Stomach (tissue), 4 donors: ENCODE data around the gene CLIP2.

Experiments used
- CTCF ChIP-seq, 7 experiments: fragments of 450-650 bp in 4 of 7; fragments of 200-600 bp in 3 of 7; sonication (generic) in 3 of 7; IDR thresholded peaks; one replicate each; pipeline ENCODE4 v1.5.1; 2016 to 2019; ENCODE audit warnings: antibody characterized with exemption in 7 of 7, control low read depth in 2 of 7, mild to moderate bottlenecking in 1 of 7
- EP300 ChIP-seq: sonication (generic); formaldehyde crosslinking; IDR thresholded peaks from one replicate; pipeline ENCODE4 v1.6.1; 2017; ENCODE audit warnings: antibody characterized with exemption
- POLR2A ChIP-seq, 4 donors: fragments of 450-650 bp; IDR thresholded peaks; one replicate each; pipeline ENCODE4 v1.6.1; 2016; ENCODE audit warnings: antibody characterized with exemption in 4 of 4, control low read depth in 2 of 4, mild to moderate bottlenecking in 1 of 4, moderate library complexity in 1 of 4
- POLR2AphosphoS5 ChIP-seq, 3 donors: sonication (generic); formaldehyde crosslinking; IDR thresholded peaks; one replicate each; pipeline ENCODE4 v1.6.1; 2016; ENCODE audit warnings: antibody characterized with exemption in 3 of 3

GRCh38 chr7:74302745-74303221 lies 13.6 kb downstream of the CLIP2 start:
- TF ChIP-seq POLR2A (IDR thresholded peaks at IDR 0.05) = no peak
- no peak for TF ChIP-seq CTCF (IDR thresholded peaks at IDR 0.05)
- no peak for TF ChIP-seq POLR2AphosphoS5 (IDR thresholded peaks at IDR 0.05)
- no peak for TF ChIP-seq EP300
